ENCODE measurements around the gene SOS1. TPM values are rescaled to one million over a fixed set of nuclear protein-coding genes. Genes with fewer than 3 reads are reported as not detected.

SOS1 gene
- total RNA-seq, 6 donors from 2014 or later, result 10.4 to 51.2 (median 25.3) TPM

DNA sequence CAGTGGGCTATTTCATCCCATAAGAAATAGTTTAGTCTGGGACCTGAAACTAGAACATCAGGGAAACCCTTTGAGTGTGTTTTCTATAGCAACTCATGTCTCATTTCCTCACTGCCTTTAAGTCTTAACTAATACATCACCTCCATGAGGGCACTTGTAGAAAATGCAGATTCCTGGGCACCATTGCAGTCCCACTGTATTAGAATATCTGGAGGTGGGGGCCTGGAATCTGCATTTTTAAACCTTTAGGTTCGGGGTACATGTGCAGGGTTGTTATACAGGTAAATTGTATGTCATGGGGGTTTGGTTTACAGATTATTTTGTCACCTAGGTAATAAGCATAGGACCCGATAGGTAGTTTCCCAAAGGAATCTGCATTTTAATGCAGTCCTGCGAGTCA is 143.8 kb downstream of the SOS1 start:
- 95 to 97% methylated on average over 3 of the region's 3 CpGs for WGBS, 2 donors

DNA sequence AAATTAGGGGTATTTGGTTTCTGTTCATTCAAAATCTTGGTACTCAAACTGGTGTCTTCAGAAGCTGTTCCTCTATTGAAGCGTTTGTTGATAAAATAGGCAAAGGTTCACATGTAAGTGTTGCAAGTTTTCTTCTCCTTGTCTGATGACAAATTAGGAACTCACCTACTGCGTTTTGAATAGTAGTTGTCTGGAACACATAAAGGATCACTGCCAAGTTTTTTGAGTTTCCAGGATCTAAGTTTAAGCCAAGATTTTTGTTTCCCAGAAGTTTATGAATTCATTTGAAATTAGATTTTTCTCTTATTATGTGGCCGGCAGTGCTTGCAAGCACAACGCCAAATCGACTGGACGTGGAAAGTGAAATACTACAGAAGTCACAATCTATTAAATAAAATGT is 145.8 kb downstream of the SOS1 start:
- peaks cover 0 to 3% (median 0%) of the 10 kb centered on the region in 4 donors for H3K36me3 ChIP-seq
- H3K4me3 ChIP-seq, result no peak overlapping the region
- TF ChIP-seq, protein P1, sequence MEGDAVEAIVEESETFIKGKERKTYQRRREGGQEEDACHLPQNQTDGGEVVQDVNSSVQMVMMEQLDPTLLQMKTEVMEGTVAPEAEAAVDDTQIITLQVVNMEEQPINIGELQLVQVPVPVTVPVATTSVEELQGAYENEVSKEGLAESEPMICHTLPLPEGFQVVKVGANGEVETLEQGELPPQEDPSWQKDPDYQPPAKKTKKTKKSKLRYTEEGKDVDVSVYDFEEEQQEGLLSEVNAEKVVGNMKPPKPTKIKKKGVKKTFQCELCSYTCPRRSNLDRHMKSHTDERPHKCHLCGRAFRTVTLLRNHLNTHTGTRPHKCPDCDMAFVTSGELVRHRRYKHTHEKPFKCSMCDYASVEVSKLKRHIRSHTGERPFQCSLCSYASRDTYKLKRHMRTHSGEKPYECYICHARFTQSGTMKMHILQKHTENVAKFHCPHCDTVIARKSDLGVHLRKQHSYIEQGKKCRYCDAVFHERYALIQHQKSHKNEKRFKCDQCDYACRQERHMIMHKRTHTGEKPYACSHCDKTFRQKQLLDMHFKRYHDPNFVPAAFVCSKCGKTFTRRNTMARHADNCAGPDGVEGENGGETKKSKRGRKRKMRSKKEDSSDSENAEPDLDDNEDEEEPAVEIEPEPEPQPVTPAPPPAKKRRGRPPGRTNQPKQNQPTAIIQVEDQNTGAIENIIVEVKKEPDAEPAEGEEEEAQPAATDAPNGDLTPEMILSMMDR (IDR thresholded peaks at IDR 0.05), result no peak
- TF ChIP-seq EP300 (IDR thresholded peaks at IDR 0.05) (no peak), POLR2AphosphoS5 (IDR thresholded peaks at IDR 0.05) (no peak), POLR2A (IDR thresholded peaks at IDR 0.05) (no peak)
- H3K27ac ChIP-seq, result no peak overlapping the region
- no peak for ATAC-seq (ENCODE audit: low FRiP score in 2 of 2)
- no peaks in the 10 kb centered on the region for H3K27me3 ChIP-seq
- no peaks in the 10 kb centered on the region for H3K4me1 ChIP-seq
- no peak for DNase-seq
- no peaks in the 10 kb centered on the region for H3K9me3 ChIP-seq
- WGBS, 2 donors, result 77 to 81% methylated on average over 6 of the region's 6 CpGs

More for the DNA sequence above, 143.8 kb downstream of the SOS1 start:
- H3K36me3 ChIP-seq, result peaks cover 0 to 3% (median 1%) of the 10 kb centered on the region in 4 donors
- no peak for TF ChIP-seq POLR2AphosphoS5 (IDR thresholded peaks at IDR 0.05)
- no peak for TF ChIP-seq EP300 (IDR thresholded peaks at IDR 0.05)
- TF ChIP-seq, protein P1 (IDR thresholded peaks at IDR 0.05), result no peak
- TF ChIP-seq POLR2A (IDR thresholded peaks at IDR 0.05), result no peak
- H3K9me3 ChIP-seq, result no peaks in the 10 kb centered on the region
- H3K27me3 ChIP-seq, result no peaks in the 10 kb centered on the region
- H3K4me1 ChIP-seq, result no peaks in the 10 kb centered on the region
- ATAC-seq (ENCODE audit: low FRiP score in 2 of 2), result no peak
- H3K4me3 ChIP-seq, result no peak overlapping the region
- DNase-seq, result no peak
- H3K27ac ChIP-seq, result no peak overlapping the region

DNA sequence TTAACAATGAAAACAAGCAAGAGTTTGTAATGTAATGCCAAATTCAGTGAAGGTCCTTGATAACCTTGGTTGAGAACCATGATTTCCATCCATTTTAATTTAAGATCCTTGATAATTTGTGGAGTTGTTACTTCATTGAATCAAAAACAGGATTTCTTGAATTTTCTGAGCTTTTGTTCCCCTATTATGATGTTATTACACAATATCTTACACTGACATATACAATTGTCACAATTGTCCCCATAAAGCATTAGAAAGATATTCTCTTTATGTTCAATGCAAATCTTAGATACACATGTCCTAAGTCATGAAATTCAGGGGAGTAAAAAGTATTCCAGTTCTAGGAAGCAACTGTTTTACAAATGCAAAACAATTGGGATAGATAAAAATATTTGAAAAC is 147.6 kb downstream of the SOS1 start:
- TF ChIP-seq POLR2AphosphoS5 (IDR thresholded peaks at IDR 0.05), result no peak
- no peak for TF ChIP-seq POLR2A (IDR thresholded peaks at IDR 0.05)
- TF ChIP-seq, protein P1 (IDR thresholded peaks at IDR 0.05), result no peak
- TF ChIP-seq EP300 (IDR thresholded peaks at IDR 0.05), result no peak

DNA sequence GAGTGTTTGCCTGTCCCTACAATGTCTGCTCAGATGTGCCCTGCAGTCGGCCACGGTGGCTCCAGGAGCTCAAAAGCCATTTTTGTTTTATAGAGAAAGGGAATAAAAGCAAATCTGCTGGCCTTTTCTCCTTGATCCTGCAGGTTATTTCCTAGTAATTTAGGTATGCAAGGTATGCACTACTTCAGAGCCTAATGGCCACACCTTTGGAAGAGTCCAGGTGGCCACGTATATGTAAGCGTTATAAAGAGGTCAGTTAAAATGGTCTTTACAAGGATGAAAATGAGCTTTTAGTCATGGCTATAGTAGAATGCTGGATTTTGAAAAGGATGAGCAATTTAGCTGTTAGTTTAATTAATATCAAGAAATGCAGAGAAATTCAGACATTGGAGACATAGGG is 149.5 kb downstream of the SOS1 start:
- ATAC-seq (ENCODE audit: low FRiP score in 2 of 2) (no peak), DNase-seq (no peak)
- TF ChIP-seq, protein P1 (IDR thresholded peaks at IDR 0.05), result no peak
- TF ChIP-seq POLR2A (IDR thresholded peaks at IDR 0.05) (no peak), EP300 (IDR thresholded peaks at IDR 0.05) (no peak), POLR2AphosphoS5 (IDR thresholded peaks at IDR 0.05) (no peak)
- no peak overlapping the region for H3K27ac ChIP-seq
- no peaks in the 10 kb centered on the region for H3K36me3 ChIP-seq
- H3K9me3 ChIP-seq, result no peaks in the 10 kb centered on the region
- H3K27me3 ChIP-seq, result no peaks in the 10 kb centered on the region
- no peaks in the 10 kb centered on the region for H3K4me1 ChIP-seq
- WGBS, 2 donors, result 74 to 84% methylated on average over 4 of the region's 4 CpGs
- no peak overlapping the region for H3K4me3 ChIP-seq

More for the DNA sequence above, 147.6 kb downstream of the SOS1 start:
- ATAC-seq (ENCODE audit: low FRiP score in 2 of 2) (no peak), DNase-seq (no peak)
- Histone ChIP-seq H3K9me3 (no peaks in the 10 kb centered on the region), H3K4me1 (no peaks in the 10 kb centered on the region), H3K27me3 (no peaks in the 10 kb centered on the region), H3K36me3 (no peaks in the 10 kb centered on the region), H3K27ac (no peak overlapping the region), H3K4me3 (no peak overlapping the region)

DNA sequence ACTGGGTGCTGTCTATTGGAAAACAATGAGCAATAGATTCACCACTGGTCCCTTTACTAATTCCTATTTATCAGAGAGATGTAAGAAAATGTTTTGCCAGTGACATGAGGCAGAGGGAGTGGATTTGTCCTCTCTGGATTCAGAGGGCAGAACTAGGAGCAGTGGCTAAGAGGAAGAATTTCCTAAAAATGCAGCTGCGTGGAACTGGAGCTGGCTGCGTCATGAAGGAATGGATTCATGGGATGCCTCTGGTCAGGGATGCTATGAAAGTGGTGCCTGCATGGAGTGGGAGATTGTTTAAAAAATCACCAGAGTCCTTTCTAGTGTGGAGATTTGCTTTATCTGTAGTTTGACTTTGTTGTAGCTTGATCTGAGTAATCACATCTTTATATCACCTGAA is 152.8 kb downstream of the SOS1 start:
- TF ChIP-seq, protein P1 (IDR thresholded peaks at IDR 0.05), result no peak
- TF ChIP-seq POLR2AphosphoS5 (IDR thresholded peaks at IDR 0.05) (no peak), EP300 (IDR thresholded peaks at IDR 0.05) (no peak), POLR2A (IDR thresholded peaks at IDR 0.05) (no peak)
- 91 to 100% methylated on average over 2 of the region's 2 CpGs for WGBS, 2 donors

More for the DNA sequence above, 152.8 kb downstream of the SOS1 start:
- no peak overlapping the region for H3K4me3 ChIP-seq
- DNase-seq (no peak), ATAC-seq (ENCODE audit: low FRiP score in 2 of 2) (no peak)
- no peaks in the 10 kb centered on the region for H3K36me3 ChIP-seq
- H3K27me3 ChIP-seq, result no peaks in the 10 kb centered on the region
- no peaks in the 10 kb centered on the region for H3K9me3 ChIP-seq
- no peak overlapping the region for H3K27ac ChIP-seq
- H3K4me1 ChIP-seq, result no peaks in the 10 kb centered on the region

All from upper lobe of left lung (tissue), 6 donors.